ENCODE data around the gene FCGR2B.

FCGR2B gene

DNA sequence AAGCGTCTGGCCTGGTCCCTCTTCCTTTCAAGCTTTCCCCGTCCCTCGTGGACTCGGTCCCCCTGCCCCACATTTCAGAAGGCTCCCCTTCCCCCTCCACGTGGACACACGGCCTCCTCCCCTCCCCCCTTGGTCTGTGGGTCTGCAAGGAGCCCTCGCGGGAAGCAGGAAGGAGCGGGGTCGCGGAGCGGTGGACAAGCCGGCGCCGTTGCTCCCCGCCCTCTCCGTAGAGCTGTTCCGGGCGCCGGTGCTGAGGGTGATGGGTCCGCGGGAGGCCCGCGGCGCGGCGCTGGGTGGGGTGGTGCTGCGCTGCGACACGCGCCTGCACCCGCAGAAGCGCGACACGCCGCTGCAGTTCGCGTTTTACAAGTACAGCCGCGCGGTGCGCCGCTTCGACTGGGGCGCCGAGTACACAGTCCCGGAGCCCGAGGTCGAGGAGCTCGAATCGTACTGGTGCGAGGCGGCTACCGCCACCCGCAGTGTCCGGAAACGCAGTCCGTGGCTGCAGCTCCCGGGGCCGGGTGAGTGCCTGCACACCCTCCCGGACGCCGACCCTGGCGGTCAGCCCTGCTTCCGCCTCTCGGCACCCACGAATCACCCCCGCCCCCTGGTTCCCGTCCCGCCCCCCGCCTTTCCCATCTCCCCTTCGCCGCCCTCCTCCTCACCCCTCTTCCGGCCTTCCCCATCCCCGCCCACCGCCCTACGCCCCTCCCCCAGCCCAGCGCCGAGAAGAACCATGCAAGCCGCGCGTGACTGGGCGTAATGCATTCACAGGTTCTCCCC is 63.7 kb downstream of the FCGR2B start:
- ChIA-PET CTCF (interaction anchor here (0.6 to 4.0 kb wide), 8 partner anchors 9 to 1127 kb away, joined by 3 to 13 read pairs (median 4); partner anchors contain the start of gene FCRLA), POLR2A (interaction anchor here (0.5 to 2.6 kb wide), 9 partner anchors 12 to 186 kb away, joined by 3 to 19 read pairs (median 4); partner anchors contain the start of genes DUSP12 and FCRLA)
- Histone ChIP-seq H3K4me3 (ENCODE audit: low read depth, low read length) (peak overlapping the region; percentile 62), H3K9me3 (ENCODE audit: control insufficient read depth, insufficient read depth, low read depth, low read length) (no peaks in the 10 kb centered on the region), H3K27ac (ENCODE audit: extremely low read depth, low read depth, low read length) (peak overlapping the region; percentile 70; the same call in 1 of the 2 replicates), H3K4me1 (ENCODE audit: control insufficient read depth, insufficient read depth, low read length) (no peaks in the 10 kb centered on the region; the same call in 1 of the 2 replicates), H3K36me3 (ENCODE audit: control insufficient read depth in 2 of 2, insufficient read depth in 1 of 2, low read length in 2 of 2) (no peaks in the 10 kb centered on the region)
- TF ChIP-seq, protein P1, sequence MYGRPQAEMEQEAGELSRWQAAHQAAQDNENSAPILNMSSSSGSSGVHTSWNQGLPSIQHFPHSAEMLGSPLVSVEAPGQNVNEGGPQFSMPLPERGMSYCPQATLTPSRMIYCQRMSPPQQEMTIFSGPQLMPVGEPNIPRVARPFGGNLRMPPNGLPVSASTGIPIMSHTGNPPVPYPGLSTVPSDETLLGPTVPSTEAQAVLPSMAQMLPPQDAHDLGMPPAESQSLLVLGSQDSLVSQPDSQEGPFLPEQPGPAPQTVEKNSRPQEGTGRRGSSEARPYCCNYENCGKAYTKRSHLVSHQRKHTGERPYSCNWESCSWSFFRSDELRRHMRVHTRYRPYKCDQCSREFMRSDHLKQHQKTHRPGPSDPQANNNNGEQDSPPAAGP (tag by site-specific recombination; IDR thresholded peaks at IDR 0.05), result peak; percentile 49; the same call in 1 of the 2 replicates
- TF ChIP-seq ZXDB (tag by site-specific recombination; IDR thresholded peaks at IDR 0.05) (peak; percentile 50), TCF7L2 (IDR thresholded peaks at IDR 0.05; ENCODE audit: borderline replicate concordance, low read depth, low read length) (no peak), ZNF23 (tag by site-specific recombination; IDR thresholded peaks at IDR 0.05; ENCODE audit: borderline replicate concordance) (no peak), ZNF610 (tag by site-specific recombination; IDR thresholded peaks at IDR 0.05; ENCODE audit: borderline replicate concordance) (peak; percentile 29; the same call in 1 of the 2 replicates), ZNF501 (tag by site-specific recombination; IDR thresholded peaks at IDR 0.05) (peak; percentile 47; the same call in 1 of the 2 replicates), ZNF777 (tag by site-specific recombination; IDR thresholded peaks at IDR 0.05; ENCODE audit: borderline replicate concordance) (0 out of 2 replicates have a peak, but pooled peaks have one; percentile 6), ZFP69B (tag by site-specific recombination; IDR thresholded peaks at IDR 0.05) (0 out of 2 replicates have a peak, but pooled peaks have one; percentile 13), ZNF747 (tag by site-specific recombination; IDR thresholded peaks at IDR 0.05) (no peak), SCRT1 (tag by site-specific recombination; IDR thresholded peaks at IDR 0.05; ENCODE audit: borderline replicate concordance) (no peak), KLF1 (tag by site-specific recombination; IDR thresholded peaks at IDR 0.05) (peak; percentile 66; the same call in 1 of the 2 replicates), ZNF629 (tag by site-specific recombination; IDR thresholded peaks at IDR 0.05) (no peak), SP3 (tag by site-specific recombination; IDR thresholded peaks at IDR 0.05) (peak; percentile 75; the same call in 1 of the 2 replicates), ZNF623 (tag by site-specific recombination; IDR thresholded peaks at IDR 0.05) (no peak), GLIS2 (tag by site-specific recombination; IDR thresholded peaks at IDR 0.05) (peak; percentile 94), ZNF600 (tag by site-specific recombination; IDR thresholded peaks at IDR 0.05) (peak; percentile 72; the same call in 1 of the 2 replicates), KLF8 (tag by site-specific recombination; IDR thresholded peaks at IDR 0.05) (peak; percentile 92)
- TF ChIP-seq, protein P2, sequence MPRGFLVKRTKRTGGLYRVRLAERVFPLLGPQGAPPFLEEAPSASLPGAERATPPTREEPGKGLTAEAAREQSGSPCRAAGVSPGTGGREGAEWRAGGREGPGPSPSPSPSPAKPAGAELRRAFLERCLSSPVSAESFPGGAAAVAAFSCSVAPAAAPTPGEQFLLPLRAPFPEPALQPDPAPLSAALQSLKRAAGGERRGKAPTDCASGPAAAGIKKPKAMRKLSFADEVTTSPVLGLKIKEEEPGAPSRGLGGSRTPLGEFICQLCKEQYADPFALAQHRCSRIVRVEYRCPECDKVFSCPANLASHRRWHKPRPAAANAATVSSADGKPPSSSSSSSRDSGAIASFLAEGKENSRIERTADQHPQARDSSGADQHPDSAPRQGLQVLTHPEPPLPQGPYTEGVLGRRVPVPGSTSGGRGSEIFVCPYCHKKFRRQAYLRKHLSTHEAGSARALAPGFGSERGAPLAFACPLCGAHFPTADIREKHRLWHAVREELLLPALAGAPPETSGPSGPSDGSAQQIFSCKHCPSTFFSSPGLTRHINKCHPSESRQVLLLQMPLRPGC (tag by site-specific recombination; IDR thresholded peaks at IDR 0.05), result peak; percentile 12; the same call in 1 of the 2 replicates
- TF ChIP-seq, protein P3, sequence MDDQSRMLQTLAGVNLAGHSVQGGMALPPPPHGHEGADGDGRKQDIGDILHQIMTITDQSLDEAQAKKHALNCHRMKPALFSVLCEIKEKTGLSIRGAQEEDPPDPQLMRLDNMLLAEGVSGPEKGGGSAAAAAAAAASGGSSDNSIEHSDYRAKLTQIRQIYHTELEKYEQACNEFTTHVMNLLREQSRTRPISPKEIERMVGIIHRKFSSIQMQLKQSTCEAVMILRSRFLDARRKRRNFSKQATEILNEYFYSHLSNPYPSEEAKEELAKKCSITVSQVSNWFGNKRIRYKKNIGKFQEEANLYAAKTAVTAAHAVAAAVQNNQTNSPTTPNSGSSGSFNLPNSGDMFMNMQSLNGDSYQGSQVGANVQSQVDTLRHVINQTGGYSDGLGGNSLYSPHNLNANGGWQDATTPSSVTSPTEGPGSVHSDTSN (CRISPR knock-in tag; IDR thresholded peaks at IDR 0.05), result peak; percentile 64; the same call in 1 of the 2 replicates
- TF ChIP-seq, protein P4, sequence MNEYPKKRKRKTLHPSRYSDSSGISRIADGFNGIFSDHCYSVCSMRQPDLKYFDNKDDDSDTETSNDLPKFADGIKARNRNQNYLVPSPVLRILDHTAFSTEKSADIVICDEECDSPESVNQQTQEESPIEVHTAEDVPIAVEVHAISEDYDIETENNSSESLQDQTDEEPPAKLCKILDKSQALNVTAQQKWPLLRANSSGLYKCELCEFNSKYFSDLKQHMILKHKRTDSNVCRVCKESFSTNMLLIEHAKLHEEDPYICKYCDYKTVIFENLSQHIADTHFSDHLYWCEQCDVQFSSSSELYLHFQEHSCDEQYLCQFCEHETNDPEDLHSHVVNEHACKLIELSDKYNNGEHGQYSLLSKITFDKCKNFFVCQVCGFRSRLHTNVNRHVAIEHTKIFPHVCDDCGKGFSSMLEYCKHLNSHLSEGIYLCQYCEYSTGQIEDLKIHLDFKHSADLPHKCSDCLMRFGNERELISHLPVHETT (tag by site-specific recombination; IDR thresholded peaks at IDR 0.05), result no peak
- TF ChIP-seq, protein P5, sequence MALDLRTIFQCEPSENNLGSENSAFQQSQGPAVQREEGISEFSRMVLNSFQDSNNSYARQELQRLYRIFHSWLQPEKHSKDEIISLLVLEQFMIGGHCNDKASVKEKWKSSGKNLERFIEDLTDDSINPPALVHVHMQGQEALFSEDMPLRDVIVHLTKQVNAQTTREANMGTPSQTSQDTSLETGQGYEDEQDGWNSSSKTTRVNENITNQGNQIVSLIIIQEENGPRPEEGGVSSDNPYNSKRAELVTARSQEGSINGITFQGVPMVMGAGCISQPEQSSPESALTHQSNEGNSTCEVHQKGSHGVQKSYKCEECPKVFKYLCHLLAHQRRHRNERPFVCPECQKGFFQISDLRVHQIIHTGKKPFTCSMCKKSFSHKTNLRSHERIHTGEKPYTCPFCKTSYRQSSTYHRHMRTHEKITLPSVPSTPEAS (tag by site-specific recombination; IDR thresholded peaks at IDR 0.05), result no peak
- TF ChIP-seq, protein P6, sequence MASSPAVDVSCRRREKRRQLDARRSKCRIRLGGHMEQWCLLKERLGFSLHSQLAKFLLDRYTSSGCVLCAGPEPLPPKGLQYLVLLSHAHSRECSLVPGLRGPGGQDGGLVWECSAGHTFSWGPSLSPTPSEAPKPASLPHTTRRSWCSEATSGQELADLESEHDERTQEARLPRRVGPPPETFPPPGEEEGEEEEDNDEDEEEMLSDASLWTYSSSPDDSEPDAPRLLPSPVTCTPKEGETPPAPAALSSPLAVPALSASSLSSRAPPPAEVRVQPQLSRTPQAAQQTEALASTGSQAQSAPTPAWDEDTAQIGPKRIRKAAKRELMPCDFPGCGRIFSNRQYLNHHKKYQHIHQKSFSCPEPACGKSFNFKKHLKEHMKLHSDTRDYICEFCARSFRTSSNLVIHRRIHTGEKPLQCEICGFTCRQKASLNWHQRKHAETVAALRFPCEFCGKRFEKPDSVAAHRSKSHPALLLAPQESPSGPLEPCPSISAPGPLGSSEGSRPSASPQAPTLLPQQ (tag by site-specific recombination; IDR thresholded peaks at IDR 0.05), result 0 out of 2 replicates have a peak, but pooled peaks have one; percentile 44
- TF ChIP-seq, protein P7, sequence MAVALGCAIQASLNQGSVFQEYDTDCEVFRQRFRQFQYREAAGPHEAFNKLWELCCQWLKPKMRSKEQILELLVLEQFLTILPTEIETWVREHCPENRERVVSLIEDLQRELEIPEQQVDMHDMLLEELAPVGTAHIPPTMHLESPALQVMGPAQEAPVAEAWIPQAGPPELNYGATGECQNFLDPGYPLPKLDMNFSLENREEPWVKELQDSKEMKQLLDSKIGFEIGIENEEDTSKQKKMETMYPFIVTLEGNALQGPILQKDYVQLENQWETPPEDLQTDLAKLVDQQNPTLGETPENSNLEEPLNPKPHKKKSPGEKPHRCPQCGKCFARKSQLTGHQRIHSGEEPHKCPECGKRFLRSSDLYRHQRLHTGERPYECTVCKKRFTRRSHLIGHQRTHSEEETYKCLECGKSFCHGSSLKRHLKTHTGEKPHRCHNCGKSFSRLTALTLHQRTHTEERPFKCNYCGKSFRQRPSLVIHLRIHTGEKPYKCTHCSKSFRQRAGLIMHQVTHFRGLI (tag by site-specific recombination; IDR thresholded peaks at IDR 0.05), result 0 out of 2 replicates have a peak, but pooled peaks have one; percentile 10
- TF ChIP-seq, protein P8, sequence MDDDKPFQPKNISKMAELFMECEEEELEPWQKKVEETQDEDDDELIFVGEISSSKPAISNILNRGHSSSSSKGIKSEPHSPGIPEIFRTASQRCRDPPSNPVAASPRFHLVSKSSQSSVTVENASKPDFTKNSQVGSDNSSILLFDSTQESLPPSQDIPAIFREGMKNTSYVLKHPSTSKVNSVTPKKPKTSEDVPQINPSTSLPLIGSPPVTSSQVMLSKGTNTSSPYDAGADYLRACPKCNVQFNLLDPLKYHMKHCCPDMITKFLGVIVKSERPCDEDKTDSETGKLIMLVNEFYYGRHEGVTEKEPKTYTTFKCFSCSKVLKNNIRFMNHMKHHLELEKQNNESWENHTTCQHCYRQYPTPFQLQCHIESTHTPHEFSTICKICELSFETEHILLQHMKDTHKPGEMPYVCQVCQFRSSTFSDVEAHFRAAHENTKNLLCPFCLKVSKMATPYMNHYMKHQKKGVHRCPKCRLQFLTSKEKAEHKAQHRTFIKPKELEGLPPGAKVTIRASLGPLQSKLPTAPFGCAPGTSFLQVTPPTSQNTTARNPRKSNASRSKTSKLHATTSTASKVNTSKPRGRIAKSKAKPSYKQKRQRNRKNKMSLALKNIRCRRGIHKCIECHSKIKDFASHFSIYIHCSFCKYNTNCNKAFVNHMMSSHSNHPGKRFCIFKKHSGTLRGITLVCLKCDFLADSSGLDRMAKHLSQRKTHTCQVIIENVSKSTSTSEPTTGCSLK (tag by site-specific recombination; IDR thresholded peaks at IDR 0.05), result no peak

Data from HEK293 (cell line).